A549 (cell line): ENCODE results near the gene POLR2L. TPM values are rescaled to one million over a fixed set of nuclear protein-coding genes. Genes with fewer than 3 reads are reported as not detected.
A peak's percentile ranks its signal among the peaks of the same experiment; 100 is the strongest.

ENCODE experiments used
- CBX8 ChIP-seq: fragments of 200-600 bp; sonication (generic); IDR thresholded peaks from 2 replicates; pipeline ENCODE4 v1.6.1; 2016
- CEBPB ChIP-seq, 2 experiments: fragments of >200 bp in 1 of 2; sonication (Bioruptor Twin) in 1 of 2; formaldehyde crosslinking in 1 of 2; IDR thresholded peaks; 2 replicates each; pipeline ENCODE4 v1.6.1; 2012 to 2016
- CHD4 ChIP-seq: fragments of 200-600 bp; sonication (generic); IDR thresholded peaks from 2 replicates; pipeline ENCODE4 v1.6.1; 2016; ENCODE audit warnings: antibody characterized with exemption, mild to moderate bottlenecking, borderline replicate concordance
- EHF ChIP-seq: fragments of 250-450 bp; sonication (Bioruptor Pico); IDR thresholded peaks from 2 replicates; pipeline ENCODE4 v1.5.0; 2020; ENCODE audit warnings: mild to moderate bottlenecking
- EHMT2 ChIP-seq: fragments of 200-600 bp; sonication (generic); IDR thresholded peaks from 2 replicates; pipeline ENCODE4 v1.6.1; 2016; ENCODE audit warnings: antibody characterized with exemption, low read depth, mild to moderate bottlenecking, moderate library complexity
- EP300 ChIP-seq, 2 experiments: fragments of >200 bp; sonication (Bioruptor Twin); formaldehyde crosslinking; IDR thresholded peaks; 2 replicates in 1 of 2; 3 replicates in 1 of 2; pipeline ENCODE4 v1.6.1; 2016 to 2017
- ESRRA ChIP-seq: fragments of 150-350 bp; IDR thresholded peaks from 2 replicates; pipeline ENCODE4 v1.6.1; 2014; ENCODE audit warnings: mild to moderate bottlenecking, low read length, borderline replicate concordance
- FOSB ChIP-seq: fragments of 250-450 bp; sonication (Bioruptor Pico); IDR thresholded peaks from 2 replicates; pipeline ENCODE4 v1.5.0; 2020; ENCODE audit warnings: mild to moderate bottlenecking, moderate library complexity
- FOSL2 ChIP-seq, 2 experiments: fragments of 450-650 bp in 1 of 2; fragments of >200 bp in 1 of 2; sonication (Bioruptor Twin) in 1 of 2; formaldehyde crosslinking; IDR thresholded peaks; 2 replicates each; pipeline versions ENCODE4 v1.5.0 to v1.6.1; 2016 to 2020; ENCODE audit warnings: mild to moderate bottlenecking in 1 of 2, moderate library complexity in 1 of 2
- FOXS1 ChIP-seq: fragments of 250-450 bp; sonication (Bioruptor Pico); IDR thresholded peaks from 2 replicates; pipeline ENCODE4 v1.5.0; 2020; ENCODE audit warnings: mild to moderate bottlenecking, moderate library complexity
- HEYL ChIP-seq: fragments of 250-450 bp; sonication (Bioruptor Pico); IDR thresholded peaks from 2 replicates; pipeline ENCODE4 v1.8.0; 2021; ENCODE audit warnings: mild to moderate bottlenecking, moderate library complexity
- HOXA7 ChIP-seq: fragments of 250-450 bp; sonication (Bioruptor Pico); IDR thresholded peaks from 2 replicates; pipeline ENCODE4 v1.5.0; 2020; ENCODE audit warnings: mild to moderate bottlenecking, moderate library complexity
- HOXB13 ChIP-seq: fragments of 250-450 bp; sonication (Bioruptor Pico); IDR thresholded peaks from 2 replicates; pipeline ENCODE4 v1.5.0; 2020; ENCODE audit warnings: low read depth, mild to moderate bottlenecking, moderate library complexity
- HOXB5 ChIP-seq: fragments of 250-450 bp; sonication (Bioruptor Pico); IDR thresholded peaks from 2 replicates; pipeline ENCODE4 v1.5.0; 2020; ENCODE audit warnings: mild to moderate bottlenecking, moderate library complexity
- JUNB ChIP-seq: fragments of >200 bp; sonication (Bioruptor Twin); formaldehyde crosslinking; IDR thresholded peaks from 2 replicates; pipeline ENCODE4 v1.6.1; 2016
- KDM5A ChIP-seq: fragments of 200-600 bp; sonication (generic); IDR thresholded peaks from 2 replicates; pipeline ENCODE4 v1.6.1; 2016; ENCODE audit warnings: antibody characterized with exemption, mild to moderate bottlenecking
- MAFK ChIP-seq: fragments of 450-650 bp; IDR thresholded peaks from 2 replicates; pipeline ENCODE4 v1.6.1; 2014; ENCODE audit not compliant: partially characterized antibody
- NR3C1 ChIP-seq: fragments of >200 bp; sonication (Bioruptor Twin); formaldehyde crosslinking; IDR thresholded peaks from 3 replicates; pipeline ENCODE4 v1.6.1; 2017
- SREBF2 ChIP-seq: fragments of 450-650 bp; IDR thresholded peaks from 2 replicates; pipeline ENCODE4 v1.6.1; 2014; ENCODE audit warnings: mild to moderate bottlenecking, moderate library complexity
- TFCP2L1 ChIP-seq: fragments of 250-450 bp; sonication (Bioruptor Pico); IDR thresholded peaks from 2 replicates; pipeline ENCODE4 v1.5.0; 2021; ENCODE audit warnings: mild to moderate bottlenecking
- USF2 ChIP-seq: fragments of 450-650 bp; IDR thresholded peaks from 2 replicates; pipeline ENCODE4 v1.6.1; 2014; ENCODE audit warnings: antibody characterized with exemption
- ZNF302 ChIP-seq: fragments of 250-450 bp; sonication (Bioruptor Pico); IDR thresholded peaks from 2 replicates; pipeline ENCODE4 v1.9.0; 2021; ENCODE audit warnings: inconsistent platforms, mild to moderate bottlenecking, moderate library complexity
- polyA plus RNA-seq, 4 experiments: library from polyadenylated mRNA; depleted of rRNA in 3 of 4; stranded (reverse); fragments of >200 nt; fragmentation: RNase III in 1 of 4; extraction: RNeasy Plus Mini Kit Qiagen cat#74134 plus additional on column Dnase treatment in 1 of 4; gene quantifications; 2 replicates in 3 of 4; 3 replicates in 1 of 4; pipeline ENCODE4 v1.2.3, GENCODE V29; 2011 to 2017
- TF ChIP-seq, protein P1 (sequence below): fragments of >200 bp; sonication (Bioruptor Twin); formaldehyde crosslinking; IDR thresholded peaks from 3 replicates; pipeline ENCODE4 v1.5.1; 2016
- TF ChIP-seq, protein P2 (sequence below): fragments of 200-600 bp; sonication (generic); IDR thresholded peaks from 2 replicates; pipeline ENCODE4 v1.6.1; 2016; ENCODE audit warnings: antibody characterized with exemption, mild to moderate bottlenecking, moderate library complexity

POLR2L gene
- polyA plus RNA-seq, 2 of the 4 experiments (the other 2 are of a cell fraction) = 140 to 773 TPM

DNA sequence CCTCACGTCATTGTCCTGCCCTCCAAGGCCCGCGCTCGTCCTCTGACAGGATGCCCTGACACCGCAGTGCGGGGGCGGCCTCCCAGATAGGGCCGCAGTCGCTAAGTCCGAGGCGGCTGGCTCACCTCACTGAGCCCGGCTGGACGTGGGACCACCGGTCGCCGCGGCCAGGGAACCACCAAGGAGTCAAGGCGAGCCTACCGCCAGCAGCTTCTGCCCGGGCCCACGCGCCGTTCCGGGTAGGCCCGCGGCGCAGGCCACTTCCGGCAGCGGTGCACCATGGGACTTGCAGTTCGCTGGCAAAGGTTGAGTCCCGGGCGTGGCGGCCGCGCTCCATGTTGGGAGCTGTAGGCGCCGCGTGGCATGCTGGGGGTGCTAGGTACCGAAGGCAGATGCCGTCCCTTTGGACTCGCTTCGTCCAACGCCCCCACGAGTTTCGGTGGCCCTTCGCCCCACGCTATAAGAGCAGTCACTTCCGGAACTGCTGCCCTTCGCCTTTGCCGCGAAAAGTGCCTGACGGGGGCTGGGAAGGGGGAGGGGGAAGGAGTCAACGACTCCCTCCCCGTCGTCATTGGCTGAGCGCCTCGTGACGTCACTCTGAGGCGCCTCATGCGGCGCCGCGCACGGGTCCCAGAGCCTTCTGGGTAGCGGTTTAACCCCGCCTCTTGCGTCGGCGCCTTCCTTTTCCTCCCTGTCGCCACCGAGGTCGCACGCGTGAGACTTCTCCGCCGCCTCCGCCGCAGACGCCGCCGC is 32.9 kb downstream of the POLR2L start, which contains the start of gene RPLP2 (continued):
- TF ChIP-seq FOSL2 (IDR thresholded peaks at IDR 0.05) (no peak), FOSL2 (CRISPR knock-in tag; IDR thresholded peaks at IDR 0.05) (peak; percentile 42), EHMT2 (no peak), ESRRA (no peak), HOXB5 (CRISPR knock-in tag) (0 out of 2 replicates have a peak, but pooled peaks have one; percentile 33), USF2 (peak; percentile 44; the same call in 1 of the 2 replicates), FOSB (CRISPR knock-in tag) (no peak), EHF (CRISPR knock-in tag) (0 out of 2 replicates have a peak, but pooled peaks have one; percentile 64), HOXB13 (CRISPR knock-in tag) (peak; percentile 81; the same call in 1 of the 2 replicates), MAFK (no peak), NR3C1 (no peak), HEYL (CRISPR knock-in tag) (no peak), FOXS1 (CRISPR knock-in tag) (no peak), ZNF302 (no peak), HOXA7 (CRISPR knock-in tag) (no peak), TFCP2L1 (CRISPR knock-in tag) (no peak; the same call in 1 of the 2 replicates), KDM5A (no peak), CHD4 (no peak), EP300 (IDR thresholded peaks at IDR 0.05) (no peak), SREBF2 (no peak), JUNB (no peak), CBX8 (no peak), CEBPB (IDR thresholded peaks at IDR 0.05) (no peak)
- TF ChIP-seq, protein P1, sequence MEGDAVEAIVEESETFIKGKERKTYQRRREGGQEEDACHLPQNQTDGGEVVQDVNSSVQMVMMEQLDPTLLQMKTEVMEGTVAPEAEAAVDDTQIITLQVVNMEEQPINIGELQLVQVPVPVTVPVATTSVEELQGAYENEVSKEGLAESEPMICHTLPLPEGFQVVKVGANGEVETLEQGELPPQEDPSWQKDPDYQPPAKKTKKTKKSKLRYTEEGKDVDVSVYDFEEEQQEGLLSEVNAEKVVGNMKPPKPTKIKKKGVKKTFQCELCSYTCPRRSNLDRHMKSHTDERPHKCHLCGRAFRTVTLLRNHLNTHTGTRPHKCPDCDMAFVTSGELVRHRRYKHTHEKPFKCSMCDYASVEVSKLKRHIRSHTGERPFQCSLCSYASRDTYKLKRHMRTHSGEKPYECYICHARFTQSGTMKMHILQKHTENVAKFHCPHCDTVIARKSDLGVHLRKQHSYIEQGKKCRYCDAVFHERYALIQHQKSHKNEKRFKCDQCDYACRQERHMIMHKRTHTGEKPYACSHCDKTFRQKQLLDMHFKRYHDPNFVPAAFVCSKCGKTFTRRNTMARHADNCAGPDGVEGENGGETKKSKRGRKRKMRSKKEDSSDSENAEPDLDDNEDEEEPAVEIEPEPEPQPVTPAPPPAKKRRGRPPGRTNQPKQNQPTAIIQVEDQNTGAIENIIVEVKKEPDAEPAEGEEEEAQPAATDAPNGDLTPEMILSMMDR = no peak
- TF ChIP-seq, protein P2, sequence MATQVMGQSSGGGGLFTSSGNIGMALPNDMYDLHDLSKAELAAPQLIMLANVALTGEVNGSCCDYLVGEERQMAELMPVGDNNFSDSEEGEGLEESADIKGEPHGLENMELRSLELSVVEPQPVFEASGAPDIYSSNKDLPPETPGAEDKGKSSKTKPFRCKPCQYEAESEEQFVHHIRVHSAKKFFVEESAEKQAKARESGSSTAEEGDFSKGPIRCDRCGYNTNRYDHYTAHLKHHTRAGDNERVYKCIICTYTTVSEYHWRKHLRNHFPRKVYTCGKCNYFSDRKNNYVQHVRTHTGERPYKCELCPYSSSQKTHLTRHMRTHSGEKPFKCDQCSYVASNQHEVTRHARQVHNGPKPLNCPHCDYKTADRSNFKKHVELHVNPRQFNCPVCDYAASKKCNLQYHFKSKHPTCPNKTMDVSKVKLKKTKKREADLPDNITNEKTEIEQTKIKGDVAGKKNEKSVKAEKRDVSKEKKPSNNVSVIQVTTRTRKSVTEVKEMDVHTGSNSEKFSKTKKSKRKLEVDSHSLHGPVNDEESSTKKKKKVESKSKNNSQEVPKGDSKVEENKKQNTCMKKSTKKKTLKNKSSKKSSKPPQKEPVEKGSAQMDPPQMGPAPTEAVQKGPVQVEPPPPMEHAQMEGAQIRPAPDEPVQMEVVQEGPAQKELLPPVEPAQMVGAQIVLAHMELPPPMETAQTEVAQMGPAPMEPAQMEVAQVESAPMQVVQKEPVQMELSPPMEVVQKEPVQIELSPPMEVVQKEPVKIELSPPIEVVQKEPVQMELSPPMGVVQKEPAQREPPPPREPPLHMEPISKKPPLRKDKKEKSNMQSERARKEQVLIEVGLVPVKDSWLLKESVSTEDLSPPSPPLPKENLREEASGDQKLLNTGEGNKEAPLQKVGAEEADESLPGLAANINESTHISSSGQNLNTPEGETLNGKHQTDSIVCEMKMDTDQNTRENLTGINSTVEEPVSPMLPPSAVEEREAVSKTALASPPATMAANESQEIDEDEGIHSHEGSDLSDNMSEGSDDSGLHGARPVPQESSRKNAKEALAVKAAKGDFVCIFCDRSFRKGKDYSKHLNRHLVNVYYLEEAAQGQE = no peak
